Stimulated activated CD4-positive, alpha-beta T cell treated with anti-CD3 and anti-CD28 coated beads, Interleukin-2, amount 100 ng/mL, for 24 hours (primary cell): Measurements from ENCODE around the gene MTSS2.
"Not testable (repeated sequence)": the region's sequence is repeated elsewhere in the genome, so short reads cannot be mapped to it uniquely, and the experiment has no call there.

Source experiments
- DNase-seq, 2 donors: peaks; one replicate each; pipeline ENCODE4 v3.0.0-alpha.2; 2020

Gene MTSS2

DNA sequence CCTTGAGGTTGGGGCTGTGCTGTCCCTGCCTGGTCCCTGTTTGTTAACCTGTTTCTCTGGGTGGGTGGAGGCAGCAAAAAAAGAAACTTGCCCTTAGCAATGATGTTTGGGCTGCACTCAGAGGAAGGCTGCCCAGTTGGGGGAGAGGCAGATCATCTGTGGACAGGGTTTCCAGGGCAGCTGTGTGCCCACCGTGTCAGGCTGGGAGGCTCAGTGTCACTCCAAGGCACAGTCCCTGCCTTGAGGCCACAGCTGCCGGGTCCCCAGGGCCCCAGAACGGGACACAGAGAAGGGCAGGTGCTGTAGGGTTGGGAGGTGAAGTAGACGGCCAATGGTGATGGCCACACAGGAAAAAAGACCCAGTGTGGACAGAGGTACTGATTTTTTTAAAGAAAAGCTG is 35.6 kb downstream of the MTSS2 start:
- no peak for DNase-seq

DNA sequence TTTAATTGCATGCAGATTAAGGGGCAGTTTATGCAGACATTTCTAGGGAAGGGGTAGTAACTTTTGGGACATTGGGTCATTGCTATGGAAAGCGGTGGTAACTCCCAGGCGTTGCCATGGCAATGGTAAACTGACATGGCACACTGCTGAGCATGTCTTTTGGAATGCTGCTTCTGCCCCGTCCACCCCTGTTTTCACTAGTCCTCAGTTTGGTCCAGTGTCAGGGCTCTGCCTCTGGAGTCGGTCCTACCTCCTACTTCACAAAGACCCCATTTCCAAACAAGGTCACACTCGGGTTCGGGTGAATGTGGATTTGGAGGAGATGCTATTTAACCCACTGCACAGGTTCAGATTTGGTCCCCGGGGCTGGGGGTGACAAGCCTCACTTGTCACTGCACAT is 36.6 kb downstream of the MTSS2 start:
- DNase-seq: no peak

DNA sequence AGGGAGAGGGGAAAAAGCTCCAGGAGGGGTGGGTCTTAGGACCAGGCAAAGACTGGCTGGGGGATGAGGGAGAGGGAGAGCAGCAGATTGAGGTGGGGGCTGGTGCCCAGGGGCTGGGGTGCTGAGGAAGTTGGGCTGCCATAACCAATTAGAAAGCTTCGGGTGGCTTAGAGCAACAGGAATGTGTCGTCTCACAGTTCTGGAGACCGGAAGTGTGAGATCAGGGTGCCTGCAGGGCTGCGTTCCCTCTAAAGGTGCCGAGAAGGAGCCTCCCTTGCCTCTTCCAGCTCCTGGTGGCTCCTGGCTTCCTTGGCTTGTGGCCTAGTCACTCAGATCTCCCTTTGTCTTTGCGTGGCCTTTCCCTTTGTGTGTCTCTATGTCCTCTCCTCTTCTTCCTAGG is 37.2 kb downstream of the MTSS2 start:
- no peak for DNase-seq

DNA sequence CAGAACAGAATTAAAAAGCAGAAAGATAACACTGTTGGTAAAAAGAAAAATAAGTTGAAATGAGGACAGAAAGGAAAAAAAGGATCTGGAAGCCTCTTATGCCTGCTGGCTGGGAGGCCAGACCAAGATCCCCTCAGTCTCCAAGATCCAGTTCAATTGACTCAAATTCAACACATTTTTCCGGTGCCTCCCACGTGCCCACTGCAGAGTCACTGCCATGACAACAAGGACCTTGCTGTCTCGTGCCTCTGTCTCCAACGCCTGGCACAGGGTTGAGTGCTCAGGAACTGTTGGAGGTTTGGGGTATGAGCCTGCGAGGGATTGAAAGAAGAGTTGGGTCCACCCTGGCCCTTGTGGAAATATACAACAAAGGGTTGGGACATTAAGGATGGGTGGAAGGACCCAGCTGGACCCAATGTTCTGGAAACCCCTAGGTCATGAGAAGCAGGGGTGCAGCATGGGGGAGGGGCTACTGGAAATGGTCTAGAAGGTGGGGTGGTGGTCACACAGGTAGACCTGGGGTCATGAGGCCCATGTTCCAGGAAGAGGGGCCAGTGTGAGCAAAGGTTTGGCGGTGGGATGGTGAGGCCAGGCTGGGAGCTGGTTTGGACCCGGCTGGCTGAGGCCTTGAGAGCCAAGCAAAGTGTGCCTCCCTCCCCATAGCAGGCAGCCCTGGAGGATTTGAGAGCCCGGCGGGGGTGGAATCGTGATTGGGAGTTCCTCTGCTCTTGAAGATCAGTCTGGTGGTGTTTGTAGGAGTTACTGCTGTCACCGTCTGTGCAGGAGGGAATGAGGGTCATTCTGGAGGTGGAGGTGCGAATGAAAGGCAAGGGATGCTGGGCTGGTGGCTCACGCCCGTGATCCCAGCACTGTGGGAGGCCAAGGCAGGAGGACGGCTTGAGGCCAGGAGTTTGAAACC is 38.2 kb downstream of the MTSS2 start:
- DNase-seq: no peak

DNA sequence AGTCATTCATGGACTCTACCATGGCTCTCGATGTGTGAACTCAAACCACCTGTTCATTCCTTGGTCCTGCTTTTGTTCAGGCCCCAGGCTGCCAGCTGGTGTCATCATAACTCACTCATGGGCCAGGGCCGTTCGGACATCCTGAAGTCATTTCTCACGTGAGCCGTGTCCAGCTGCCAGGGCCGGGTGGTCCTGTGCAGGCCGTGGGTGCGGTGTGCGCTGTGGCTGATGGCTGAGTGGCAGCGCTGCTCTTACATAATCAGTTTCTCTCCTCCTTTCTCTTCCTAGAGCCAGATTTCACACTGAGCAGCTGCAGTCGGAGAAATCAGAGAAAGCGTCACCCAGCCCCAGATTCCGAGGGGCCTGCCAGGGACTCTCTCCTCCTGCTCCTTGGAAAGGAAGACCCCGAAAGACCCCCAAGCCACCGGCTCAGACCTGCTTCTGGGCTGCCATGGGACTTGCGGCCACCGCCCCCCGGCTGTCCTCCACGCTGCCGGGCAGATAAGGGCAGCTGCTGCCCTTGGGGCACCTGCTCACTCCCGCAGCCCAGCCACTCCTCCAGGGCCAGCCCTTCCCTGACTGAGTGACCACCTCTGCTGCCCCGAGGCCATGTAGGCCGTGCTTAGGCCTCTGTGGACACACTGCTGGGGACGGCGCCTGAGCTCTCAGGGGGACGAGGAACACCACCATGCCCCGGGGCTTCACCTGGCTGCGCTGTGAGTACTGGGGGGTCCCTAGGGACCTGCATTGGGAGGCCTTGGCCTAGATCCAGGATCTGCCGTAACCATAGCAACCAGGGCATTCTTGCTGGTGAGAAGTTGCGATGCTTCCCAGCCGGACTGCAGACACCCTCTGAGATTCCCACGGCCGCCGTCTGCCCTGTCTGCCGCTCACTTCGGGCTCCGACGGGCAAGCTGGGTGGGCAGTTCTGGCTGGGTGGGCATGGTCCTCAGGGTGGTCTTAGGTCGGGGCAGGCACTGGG is 39.3 kb downstream of the MTSS2 start, which contains the start of gene IL34:
Gene IL34, plus strand, starts transcription at position 300 of the 982 bp plus-strand sequence. Its CDS starts 389 bp downstream, at position 689.
- DNase-seq: no peak

DNA sequence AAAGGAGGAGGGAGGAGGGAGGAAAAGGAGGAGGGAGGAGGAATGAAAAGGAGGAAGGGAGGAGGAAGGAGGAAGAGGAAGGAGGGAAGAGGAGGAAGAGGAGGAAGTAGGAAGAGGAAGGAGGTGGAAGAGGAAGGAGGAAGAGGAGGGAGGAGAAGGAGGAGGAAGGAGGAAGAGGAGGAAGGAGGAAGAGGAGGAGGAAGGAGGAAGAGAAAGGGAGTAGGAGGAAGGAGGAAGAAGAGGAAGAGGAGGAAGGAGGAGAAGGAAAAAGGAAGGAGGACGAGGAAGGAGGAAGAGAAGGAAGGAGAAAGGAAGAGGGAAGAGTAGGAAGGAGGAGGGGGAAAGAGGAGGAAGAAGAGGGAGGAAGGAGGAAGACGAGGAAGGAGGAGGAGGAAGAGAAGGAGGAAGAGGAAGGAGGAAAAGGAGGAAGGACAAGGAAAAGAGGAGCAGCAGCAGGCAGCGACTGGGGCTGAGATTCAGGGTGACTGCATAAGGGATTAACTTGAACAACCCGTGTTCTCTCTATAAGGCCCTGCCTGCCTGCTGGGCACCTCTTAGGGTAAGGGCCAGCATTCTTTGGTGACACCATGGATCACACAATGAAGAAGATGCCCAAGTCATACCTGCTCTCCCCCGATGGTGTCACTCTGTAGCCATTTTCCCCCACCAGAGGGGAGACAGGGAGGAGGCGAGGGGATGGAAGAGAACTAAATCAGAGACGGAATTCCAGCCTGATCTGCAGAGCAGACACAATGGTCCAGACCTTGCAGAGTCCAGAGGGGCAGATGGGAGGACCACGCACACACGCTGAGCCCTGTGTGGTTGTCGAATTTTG is 40.9 kb downstream of the MTSS2 start:
- no peak for DNase-seq

DNA sequence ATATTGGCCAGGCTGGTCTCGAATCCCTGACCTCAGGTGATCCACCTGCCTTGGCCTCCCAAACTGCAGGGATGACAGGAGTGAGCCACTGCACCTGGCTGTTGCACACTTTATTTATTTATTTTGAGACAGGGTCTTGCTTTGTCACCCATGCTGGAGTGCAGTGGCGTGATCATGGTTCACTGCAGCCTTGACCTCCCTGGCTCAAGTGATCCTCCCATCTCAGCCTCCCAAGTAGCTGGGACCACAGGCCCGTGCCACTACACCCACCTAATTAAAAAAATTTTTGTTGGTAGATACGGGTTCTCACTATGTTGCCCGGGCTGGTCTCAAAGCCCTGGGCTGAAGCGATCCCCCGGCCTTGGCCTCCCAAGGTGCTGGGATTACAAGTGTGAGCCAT is 42.6 kb downstream of the MTSS2 start:
- DNase-seq: not testable (repeated sequence)

DNA sequence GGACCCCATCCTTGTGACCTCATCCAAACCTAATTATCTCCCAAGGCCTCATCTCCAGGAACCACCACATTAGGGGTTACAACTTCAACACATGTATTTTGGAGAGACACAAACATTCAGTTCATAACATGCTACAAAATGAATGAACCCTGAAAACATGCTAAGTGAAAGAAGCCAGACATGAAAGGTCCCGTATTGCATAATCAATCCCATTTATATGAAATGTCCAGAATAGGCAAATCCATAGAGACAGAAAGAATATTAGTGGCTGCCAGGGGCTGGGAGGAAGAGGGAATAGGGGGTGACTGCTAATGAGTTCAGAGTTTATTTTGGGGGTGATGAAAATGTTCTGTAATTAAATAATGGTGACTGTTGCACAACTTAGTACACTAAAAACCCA is 43.2 kb downstream of the MTSS2 start:
- no peak for DNase-seq

DNA sequence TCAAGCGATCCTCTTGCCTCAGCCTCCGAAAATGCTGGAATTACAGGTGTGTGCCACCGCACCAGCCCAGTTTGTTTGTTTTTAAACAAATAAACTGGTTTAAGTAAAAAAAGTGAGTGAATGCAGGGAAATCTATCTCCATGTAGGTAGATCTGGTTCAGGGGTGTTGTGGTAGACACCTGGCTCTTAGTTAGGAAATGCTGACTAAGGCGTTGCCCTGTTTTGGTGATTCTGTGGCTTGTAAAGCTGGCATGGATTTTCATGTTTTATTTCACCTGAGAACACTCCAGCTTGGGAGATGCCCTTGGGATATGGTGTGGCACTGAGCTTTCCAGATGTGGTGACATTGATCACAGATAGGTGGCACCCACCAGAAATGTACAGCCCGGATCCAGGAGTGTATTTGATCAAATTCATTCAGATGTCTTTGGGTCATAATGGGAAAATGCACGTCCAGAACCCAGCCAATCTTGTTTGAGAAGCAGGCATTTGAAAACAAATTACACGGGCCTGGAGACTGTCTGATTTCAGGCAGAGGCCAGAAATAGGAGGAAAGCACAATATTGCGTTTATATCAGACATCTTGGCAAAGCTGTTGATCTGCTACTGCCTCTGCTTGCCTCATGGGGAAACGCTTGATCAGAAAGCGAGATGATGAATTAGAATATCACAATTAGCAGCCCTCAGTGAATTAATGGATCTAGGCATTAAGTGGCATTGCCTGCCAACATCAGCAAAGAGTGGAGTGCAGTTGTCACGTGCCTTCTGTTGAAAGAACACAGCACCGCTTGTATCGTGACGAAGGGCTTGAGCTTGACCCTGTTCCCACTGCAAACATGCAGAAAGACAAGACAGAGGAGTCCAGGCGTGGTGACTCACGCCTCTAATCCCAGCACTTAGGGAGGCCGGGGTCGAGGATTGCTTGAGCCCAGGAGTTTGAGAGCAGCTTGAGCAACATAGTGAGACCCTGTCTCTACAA is 46.8 kb downstream of the MTSS2 start:
- DNase-seq: no peak
